Measurements from ENCODE around the gene FETUB. TPM values are rescaled to one million over a fixed set of nuclear protein-coding genes. Genes with fewer than 3 reads are reported as not detected.

The FETUB gene
- total and polyA plus RNA-seq, 2 of the 4 experiments (the other 2 are of a cell fraction) = not detected

DNA sequence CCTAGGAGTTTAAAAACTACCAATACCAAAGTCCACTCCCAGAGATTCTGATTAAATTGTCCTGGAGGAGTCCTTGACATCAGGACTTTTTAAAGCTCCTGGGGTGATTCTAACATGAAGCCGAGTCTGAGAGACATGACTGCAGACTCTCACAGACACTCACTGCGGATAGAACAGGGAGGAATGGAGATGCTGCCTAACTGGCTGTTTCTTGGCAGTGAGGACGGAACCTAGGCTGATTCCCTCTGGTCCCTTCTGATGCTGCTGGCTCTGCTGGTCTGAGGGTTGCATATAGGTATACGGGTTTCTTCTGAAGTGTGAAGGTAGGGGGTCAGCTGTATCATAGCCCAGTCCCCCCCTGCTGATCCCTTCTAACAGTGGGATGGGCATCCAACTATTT, 24.3 kb downstream of the FETUB start:
- Histone ChIP-seq H4K91ac (ENCODE audit: insufficient read depth, low read depth, low read length) (no peak overlapping the region), H3K27me3 (ENCODE audit: control insufficient read depth, insufficient read depth, low read length) (peaks cover 18% of the 10 kb centered on the region), H2BK20ac (ENCODE audit: low read depth, low read length) (no peak overlapping the region), H3K36me3 (ENCODE audit: control insufficient read depth, insufficient read depth, low read length) (no peaks in the 10 kb centered on the region), H3K56ac (ENCODE audit: extremely low read depth, insufficient read depth, low read length) (no peak overlapping the region), H3K9me1 (ENCODE audit: insufficient read depth, low read length) (no peaks in the 10 kb centered on the region), H3K14ac (replicated peaks; ENCODE audit: low read depth, low read length) (no peak overlapping the region), H3K4me1 (ENCODE audit: control insufficient read depth, insufficient read depth, low read length) (no peaks in the 10 kb centered on the region), H2BK120ac (ENCODE audit: low read depth, low read length) (no peak overlapping the region), H3K4me3 (ENCODE audit: insufficient read depth, low read depth, low read length) (no peak overlapping the region), H2AK9ac (replicated peaks; ENCODE audit: low read depth, low read length, poor library complexity) (no peak overlapping the region), H4K8ac (ENCODE audit: low read depth in 2 of 2, low read length in 2 of 2) (no peak overlapping the region), H3K79me1 (ENCODE audit: low read depth in 1 of 2, low read length in 2 of 2) (no peaks in the 10 kb centered on the region), H3K18ac (ENCODE audit: low read depth, low read length) (no peak overlapping the region), H4K5ac (ENCODE audit: low read depth, low read length) (no peak overlapping the region), H3K27ac (ENCODE audit: insufficient read depth, low read length) (no peak overlapping the region), H3K9me3 (ENCODE audit: control insufficient read depth, insufficient read depth, low read length) (no peaks in the 10 kb centered on the region), H2BK5ac (ENCODE audit: low read depth, low read length, poor library complexity, severe bottlenecking) (no peak overlapping the region), H2AFZ (replicated peaks; ENCODE audit: low read length, poor library complexity) (no peak overlapping the region), H2AK5ac (ENCODE audit: low read depth, low read length) (no peak overlapping the region), H2BK15ac (ENCODE audit: low read depth, low read length) (no peak overlapping the region), H3K9ac (ENCODE audit: low read depth, low read length) (no peak overlapping the region), H3K23ac (ENCODE audit: low read depth, low read length) (no peak overlapping the region), H3K4ac (ENCODE audit: low read depth, low read length) (no peak overlapping the region), H3K4me2 (ENCODE audit: low read depth, low read length) (no peak overlapping the region), H4K20me1 (ENCODE audit: insufficient read depth, low read length) (no peaks in the 10 kb centered on the region)
- dilution Hi-C loops (cut with HindIII; ENCODE audit: low sequenced_read_pairs, unreplicated experiment) = no loop called here
- intact Hi-C loops (cut with micrococcal nuclease) = no loop called here
- CTCF ChIA-PET = no interaction called here
- in situ Hi-C loops (cut with MboI; ENCODE audit: low sequenced_read_pairs) = no loop called here
- TF ChIP-seq, protein P1, sequence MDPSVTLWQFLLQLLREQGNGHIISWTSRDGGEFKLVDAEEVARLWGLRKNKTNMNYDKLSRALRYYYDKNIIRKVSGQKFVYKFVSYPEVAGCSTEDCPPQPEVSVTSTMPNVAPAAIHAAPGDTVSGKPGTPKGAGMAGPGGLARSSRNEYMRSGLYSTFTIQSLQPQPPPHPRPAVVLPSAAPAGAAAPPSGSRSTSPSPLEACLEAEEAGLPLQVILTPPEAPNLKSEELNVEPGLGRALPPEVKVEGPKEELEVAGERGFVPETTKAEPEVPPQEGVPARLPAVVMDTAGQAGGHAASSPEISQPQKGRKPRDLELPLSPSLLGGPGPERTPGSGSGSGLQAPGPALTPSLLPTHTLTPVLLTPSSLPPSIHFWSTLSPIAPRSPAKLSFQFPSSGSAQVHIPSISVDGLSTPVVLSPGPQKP (IDR thresholded peaks at IDR 0.05; ENCODE audit: borderline replicate concordance, low read depth, low read length) = no peak
- TF ChIP-seq BHLHE40 (IDR thresholded peaks at IDR 0.05; ENCODE audit: low read depth, low read length) (no peak), CHD1 (IDR thresholded peaks at IDR 0.05; ENCODE audit: low read depth, low read length) (no peak), FOS (IDR thresholded peaks at IDR 0.05; ENCODE audit: low read depth, low read length) (no peak), POLR2A (IDR thresholded peaks at IDR 0.05; ENCODE audit: low read depth, low read length) (no peak), RCOR1 (IDR thresholded peaks at IDR 0.05; ENCODE audit: insufficient replicate concordance, low read length) (no peak), MAZ (IDR thresholded peaks at IDR 0.05; ENCODE audit: borderline replicate concordance, low read depth, low read length) (no peak), MXI1 (IDR thresholded peaks at IDR 0.05; ENCODE audit: borderline replicate concordance, low read depth, low read length) (no peak), RFX5 (IDR thresholded peaks at IDR 0.05; ENCODE audit: low read depth, low read length) (no peak), CEBPB (IDR thresholded peaks at IDR 0.05; ENCODE audit: low read depth, low read length) (no peak), MAFK (IDR thresholded peaks at IDR 0.05; ENCODE audit: low read depth, low read length) (no peak), NFE2L2 (IDR thresholded peaks at IDR 0.05; ENCODE audit: low read depth, low read length) (no peak), SMC3 (IDR thresholded peaks at IDR 0.05; ENCODE audit: low read depth, low read length) (no peak), RAD21 (IDR thresholded peaks at IDR 0.05; ENCODE audit: low read length) (no peak)
- TF ChIP-seq, protein P2, sequence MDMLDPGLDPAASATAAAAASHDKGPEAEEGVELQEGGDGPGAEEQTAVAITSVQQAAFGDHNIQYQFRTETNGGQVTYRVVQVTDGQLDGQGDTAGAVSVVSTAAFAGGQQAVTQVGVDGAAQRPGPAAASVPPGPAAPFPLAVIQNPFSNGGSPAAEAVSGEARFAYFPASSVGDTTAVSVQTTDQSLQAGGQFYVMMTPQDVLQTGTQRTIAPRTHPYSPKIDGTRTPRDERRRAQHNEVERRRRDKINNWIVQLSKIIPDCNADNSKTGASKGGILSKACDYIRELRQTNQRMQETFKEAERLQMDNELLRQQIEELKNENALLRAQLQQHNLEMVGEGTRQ (IDR thresholded peaks at IDR 0.05; ENCODE audit: low read depth, low read length) = no peak
- TF ChIP-seq, protein P3, sequence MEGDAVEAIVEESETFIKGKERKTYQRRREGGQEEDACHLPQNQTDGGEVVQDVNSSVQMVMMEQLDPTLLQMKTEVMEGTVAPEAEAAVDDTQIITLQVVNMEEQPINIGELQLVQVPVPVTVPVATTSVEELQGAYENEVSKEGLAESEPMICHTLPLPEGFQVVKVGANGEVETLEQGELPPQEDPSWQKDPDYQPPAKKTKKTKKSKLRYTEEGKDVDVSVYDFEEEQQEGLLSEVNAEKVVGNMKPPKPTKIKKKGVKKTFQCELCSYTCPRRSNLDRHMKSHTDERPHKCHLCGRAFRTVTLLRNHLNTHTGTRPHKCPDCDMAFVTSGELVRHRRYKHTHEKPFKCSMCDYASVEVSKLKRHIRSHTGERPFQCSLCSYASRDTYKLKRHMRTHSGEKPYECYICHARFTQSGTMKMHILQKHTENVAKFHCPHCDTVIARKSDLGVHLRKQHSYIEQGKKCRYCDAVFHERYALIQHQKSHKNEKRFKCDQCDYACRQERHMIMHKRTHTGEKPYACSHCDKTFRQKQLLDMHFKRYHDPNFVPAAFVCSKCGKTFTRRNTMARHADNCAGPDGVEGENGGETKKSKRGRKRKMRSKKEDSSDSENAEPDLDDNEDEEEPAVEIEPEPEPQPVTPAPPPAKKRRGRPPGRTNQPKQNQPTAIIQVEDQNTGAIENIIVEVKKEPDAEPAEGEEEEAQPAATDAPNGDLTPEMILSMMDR (conservative IDR thresholded peaks at IDR 0.05; ENCODE audit: low read depth, low read length) = no peak
- ATAC-seq (ENCODE audit: low read depth) (no peak), DNase-seq (no peak)
- POLR2A ChIA-PET (ENCODE audit: unreplicated experiment) = no interaction called here
- WGBS, 2 experiments (ENCODE audit: extremely low coverage in 2 of 2, insufficient read length in 1 of 2) = no CpG with 5 or more reads among the region's 4 CpGs
- no TSS peak for BruUV-seq (replicated peaks)

Measured in IMR-90 (cell line).